GM21515 (cell line): ENCODE results near the gene MYH13.
A peak's percentile ranks its signal among the peaks of the same experiment; 100 is the strongest.

ENCODE experiments used
- ATAC-seq: cut with Tn5 transposase; IDR thresholded peaks from one replicate; pipeline ENCODE4 v1.9.1; 2021; ENCODE audit not compliant: unreplicated experiment

MYH13 gene

DNA sequence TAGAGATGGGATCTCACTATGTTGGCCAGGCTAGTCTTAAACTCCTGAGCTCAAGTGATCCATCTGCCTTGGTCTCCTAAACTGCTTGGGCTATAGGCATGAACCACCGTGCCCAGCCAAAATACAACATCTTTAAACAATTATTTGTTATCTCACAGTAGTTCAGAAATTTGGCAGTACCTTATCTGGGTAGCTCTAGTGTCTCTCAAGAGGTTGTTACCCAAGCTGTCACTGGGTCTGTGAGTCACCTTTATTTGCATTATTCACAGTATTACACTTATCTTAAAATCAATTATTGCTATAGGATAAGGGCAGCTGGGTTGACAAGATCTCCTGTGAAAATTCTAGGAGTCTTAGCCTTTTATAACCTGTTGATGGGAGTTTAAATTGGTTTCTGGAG, 110.4 kb downstream of the MYH13 start:
- ATAC-seq, result no peak

DNA sequence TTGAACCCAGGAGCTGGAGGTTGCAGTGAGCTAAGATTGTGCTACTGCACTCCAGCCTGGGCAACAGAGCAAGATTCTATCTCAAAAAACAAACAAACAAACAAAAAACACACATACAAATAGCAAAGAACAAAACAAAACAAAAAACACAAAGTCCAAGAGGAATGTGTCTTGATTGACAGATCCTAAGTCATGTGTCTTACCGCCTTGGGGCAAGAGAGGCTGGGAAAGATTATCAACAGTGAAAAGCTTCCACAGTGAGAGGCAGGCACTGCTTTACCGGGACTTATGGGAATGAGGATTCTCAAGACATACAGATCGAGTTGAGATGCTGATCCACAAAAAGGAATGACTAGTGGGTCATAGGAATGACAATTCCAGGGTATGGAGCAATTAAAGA, 111.7 kb downstream of the MYH13 start:
- no peak for ATAC-seq

GRCh38 chr17:10251212-10251948, 121.4 kb downstream of the MYH13 start:
- peak; percentile 80 for ATAC-seq
